PC-9 (cell line): ENCODE results near the gene MOK. TPM values are rescaled to one million over a fixed set of nuclear protein-coding genes. Genes with fewer than 3 reads are reported as not detected.
"Not testable (repeated sequence)": the region's sequence is repeated elsewhere in the genome, so short reads cannot be mapped to it uniquely, and the experiment has no call there.

Experiments used
- BruUV-seq: library from RNA; stranded (reverse); fragments of 400-500 nt; replicated peaks from 2 replicates; lab custom pipeline; 2021; lab: Mats Ljungman, UMichigan
- CTCF ChIA-PET: fragments of 300-600 bp; sonication (Branson Sonifier 250); formaldehyde crosslinking; loops from one replicate; lab custom pipeline; 2022; ENCODE audit warnings: antibody characterized with exemption; lab: Charles Lee
- POLR2A ChIA-PET: fragments of 300-600 bp; sonication (Branson Sonifier 250); formaldehyde crosslinking; loops from one replicate; lab custom pipeline; 2022; ENCODE audit warnings: antibody characterized with exemption; ENCODE audit not compliant: unreplicated experiment; lab: Charles Lee
- DNase-seq, 2 experiments: peaks; one replicate each; pipeline versions ENCODE4 v3.0.0 to v3.0.0-alpha.2; 2015 to 2022; ENCODE audit warnings: mixed read lengths in 1 of 2
- H2AFZ ChIP-seq: fragments of 200-600 bp; sonication (generic); 2 replicates; pipeline ENCODE4 v1.8.1; 2017; ENCODE audit warnings: antibody characterized with exemption
- H3F3A ChIP-seq: fragments of 200-600 bp; sonication (generic); 2 replicates; pipeline ENCODE4 v1.8.1; 2017; ENCODE audit warnings: antibody characterized with exemption, mild to moderate bottlenecking, low read depth; ENCODE audit not compliant: insufficient read depth
- H3K27ac ChIP-seq: fragments of 200-600 bp; sonication (generic); 2 replicates; pipeline ENCODE4 v1.6.1; 2016; ENCODE audit warnings: mixed run types
- H3K27me3 ChIP-seq: fragments of 200-600 bp; sonication (generic); 2 replicates; pipeline ENCODE4 v1.6.1; 2016; ENCODE audit warnings: low read depth, mixed run types; ENCODE audit not compliant: insufficient read depth
- H3K36me3 ChIP-seq: fragments of 200-600 bp; sonication (generic); 2 replicates; pipeline ENCODE4 v1.6.1; 2016; ENCODE audit warnings: low read depth, mixed run types
- H3K4me1 ChIP-seq: fragments of 200-600 bp; sonication (generic); replicated peaks from 2 replicates; pipeline ENCODE4 v1.6.1; 2016; ENCODE audit warnings: mixed run types; ENCODE audit not compliant: insufficient read depth
- H3K4me2 ChIP-seq: fragments of 200-600 bp; sonication (generic); 2 replicates; pipeline ENCODE4 v1.6.1; 2017; ENCODE audit warnings: mixed run types
- H3K4me3 ChIP-seq: fragments of 200-600 bp; sonication (generic); 2 replicates; pipeline ENCODE4 v1.6.1; 2016; ENCODE audit warnings: mixed run types
- H3K79me2 ChIP-seq: fragments of 200-600 bp; sonication (generic); 2 replicates; pipeline ENCODE4 v1.6.1; 2017; ENCODE audit warnings: low read depth, mixed run types
- H3K9me2 ChIP-seq: fragments of 200-600 bp; sonication (generic); 2 replicates; pipeline ENCODE4 v1.8.1; 2017; ENCODE audit warnings: mild to moderate bottlenecking; ENCODE audit not compliant: insufficient read depth
- H3K9me3 ChIP-seq: fragments of 200-600 bp; sonication (generic); 2 replicates; pipeline ENCODE4 v1.8.1; 2016; ENCODE audit warnings: low read depth; ENCODE audit not compliant: insufficient read depth
- H4K20me1 ChIP-seq: fragments of 200-600 bp; sonication (generic); 2 replicates; pipeline ENCODE4 v1.8.1; 2017; ENCODE audit not compliant: insufficient read depth
- EZH2 ChIP-seq: fragments of 200-600 bp; sonication (generic); IDR thresholded peaks from 2 replicates; pipeline ENCODE4 v1.8.0; 2017; ENCODE audit warnings: antibody characterized with exemption, low read depth
- intact Hi-C: fragments of 100-400 bp; cut with micrococcal nuclease; formaldehyde crosslinking; loops from one replicate; pipeline ENCODE4 v1.10.0; 2022; ENCODE audit not compliant: unreplicated experiment
- total RNA-seq: library from RNA; stranded (reverse); gene quantifications from 2 replicates; pipeline ENCODE4 v1.2.3, GENCODE V29; 2021
- TF ChIP-seq, protein P1 (sequence below): fragments of 200-600 bp; sonication (generic); conservative IDR thresholded peaks from 2 replicates; pipeline ENCODE4 v1.6.1; 2017; ENCODE audit warnings: mixed run types, antibody characterized with exemption, mild to moderate bottlenecking, moderate library complexity

MOK gene
- total RNA-seq, 1 experiment from 2014 or later: 74.3 TPM

DNA sequence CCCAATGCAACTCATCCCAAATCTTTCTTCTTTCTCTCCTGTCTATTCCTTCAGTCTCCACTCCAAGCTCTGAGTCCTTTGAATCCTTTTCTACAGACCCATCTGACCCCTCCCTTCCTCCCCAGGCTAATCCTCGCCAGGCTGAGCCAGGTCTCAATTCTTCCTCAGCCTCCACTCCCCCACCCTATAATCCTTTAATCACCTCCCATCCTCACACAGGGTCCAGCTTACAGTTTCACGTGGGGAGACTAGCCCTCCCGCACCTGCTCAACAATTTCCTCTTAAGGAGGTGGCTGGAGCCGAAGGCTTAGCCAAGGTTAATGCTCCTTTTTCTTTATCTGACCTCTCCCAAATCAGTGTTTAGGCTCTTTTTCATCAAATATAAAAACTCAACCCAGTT is 63.8 kb downstream of the MOK start:
- Histone ChIP-seq H3K27me3 (no peaks in the 10 kb centered on the region), H2AFZ (no peak overlapping the region), H3K4me1 (no peaks in the 10 kb centered on the region), H3K9me3 (peaks cover 7% of the 10 kb centered on the region; the same call in 1 of the 2 replicates), H3K36me3 (no peaks in the 10 kb centered on the region), H3K79me2 (no peaks in the 10 kb centered on the region), H3K9me2 (no peaks in the 10 kb centered on the region), H3K27ac (no peak overlapping the region), H4K20me1 (no peaks in the 10 kb centered on the region), H3K4me2 (no peak overlapping the region), H3K4me3 (no peak overlapping the region), H3F3A (no peaks in the 10 kb centered on the region; the same call in 1 of the 2 replicates)
- BruUV-seq: no TSS peak
- ChIA-PET CTCF (no interaction called here), POLR2A (no interaction called here)
- intact Hi-C loops: no loop called here
- TF ChIP-seq, protein P1, sequence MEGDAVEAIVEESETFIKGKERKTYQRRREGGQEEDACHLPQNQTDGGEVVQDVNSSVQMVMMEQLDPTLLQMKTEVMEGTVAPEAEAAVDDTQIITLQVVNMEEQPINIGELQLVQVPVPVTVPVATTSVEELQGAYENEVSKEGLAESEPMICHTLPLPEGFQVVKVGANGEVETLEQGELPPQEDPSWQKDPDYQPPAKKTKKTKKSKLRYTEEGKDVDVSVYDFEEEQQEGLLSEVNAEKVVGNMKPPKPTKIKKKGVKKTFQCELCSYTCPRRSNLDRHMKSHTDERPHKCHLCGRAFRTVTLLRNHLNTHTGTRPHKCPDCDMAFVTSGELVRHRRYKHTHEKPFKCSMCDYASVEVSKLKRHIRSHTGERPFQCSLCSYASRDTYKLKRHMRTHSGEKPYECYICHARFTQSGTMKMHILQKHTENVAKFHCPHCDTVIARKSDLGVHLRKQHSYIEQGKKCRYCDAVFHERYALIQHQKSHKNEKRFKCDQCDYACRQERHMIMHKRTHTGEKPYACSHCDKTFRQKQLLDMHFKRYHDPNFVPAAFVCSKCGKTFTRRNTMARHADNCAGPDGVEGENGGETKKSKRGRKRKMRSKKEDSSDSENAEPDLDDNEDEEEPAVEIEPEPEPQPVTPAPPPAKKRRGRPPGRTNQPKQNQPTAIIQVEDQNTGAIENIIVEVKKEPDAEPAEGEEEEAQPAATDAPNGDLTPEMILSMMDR: no peak
- TF ChIP-seq EZH2: no peak
- no peak for DNase-seq

DNA sequence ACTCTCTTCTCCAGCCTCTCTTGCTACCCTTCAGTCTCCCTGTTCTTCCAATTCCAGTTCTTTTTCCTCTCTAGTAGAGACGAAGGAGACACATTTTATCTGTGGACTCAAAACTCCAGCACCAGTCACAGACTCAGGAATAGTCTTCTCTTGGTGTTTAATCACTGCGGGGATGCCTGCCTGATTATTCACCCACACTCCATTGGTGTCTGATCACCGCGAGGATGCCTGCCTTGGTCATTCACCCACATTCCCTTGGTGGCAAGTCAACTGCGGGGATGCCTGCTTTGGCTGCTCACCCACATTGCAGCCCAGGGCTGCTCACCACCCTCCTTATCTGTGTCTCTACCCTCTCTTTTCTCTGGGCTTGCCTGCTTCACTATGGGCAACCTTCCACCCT is 64.5 kb downstream of the MOK start:
- H3F3A ChIP-seq, H2AFZ ChIP-seq, H3K27ac ChIP-seq, H3K4me3 ChIP-seq, POLR2A ChIA-PET, CTCF ChIA-PET, H3K27me3 ChIP-seq, intact Hi-C loops, BruUV-seq, H3K9me3 ChIP-seq, H4K20me1 ChIP-seq, H3K36me3 ChIP-seq, H3K4me2 ChIP-seq, H3K4me1 ChIP-seq, H3K79me2 ChIP-seq, H3K9me2 ChIP-seq, DNase-seq: not testable (repeated sequence)

DNA sequence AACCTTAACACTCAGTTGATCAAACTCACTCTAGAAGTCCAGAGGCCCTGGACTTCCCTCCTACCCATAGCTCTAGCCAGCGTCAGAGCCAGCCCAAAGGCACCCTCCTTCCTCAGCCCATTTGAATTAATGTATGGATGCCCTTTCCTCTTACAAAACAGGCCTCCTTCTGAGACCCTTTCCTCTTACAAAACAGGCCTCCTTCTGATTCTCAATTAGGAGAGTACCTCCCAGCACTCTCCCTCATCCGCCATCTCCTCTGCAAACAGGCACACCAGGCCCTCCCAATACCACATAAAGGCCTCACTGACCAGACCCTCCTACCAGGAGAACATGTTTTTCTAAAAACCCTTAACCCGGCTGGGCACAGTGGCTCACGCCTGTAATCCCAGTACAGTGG is 65.7 kb downstream of the MOK start:
- no peak overlapping the region for H3K4me2 ChIP-seq
- H4K20me1 ChIP-seq: no peaks in the 10 kb centered on the region
- H3K9me2 ChIP-seq: no peaks in the 10 kb centered on the region
- no peaks in the 10 kb centered on the region; the same call in 1 of the 2 replicates for H3F3A ChIP-seq
- H3K4me3 ChIP-seq: no peak overlapping the region
- CTCF ChIA-PET: no interaction called here
- DNase-seq: no peak
- H2AFZ ChIP-seq: no peak overlapping the region
- TF ChIP-seq, protein P1: no peak
- no peak for TF ChIP-seq EZH2
- H3K4me1 ChIP-seq: peaks cover 4% of the 10 kb centered on the region
- no peaks in the 10 kb centered on the region for H3K79me2 ChIP-seq
- intact Hi-C loops: loop anchor here (10.0 kb wide), 1 partner anchor 534 kb away; no protein-coding TSS in a partner anchor
- POLR2A ChIA-PET: no interaction called here
- H3K27me3 ChIP-seq: no peaks in the 10 kb centered on the region
- H3K9me3 ChIP-seq: peaks cover 7% of the 10 kb centered on the region; the same call in 1 of the 2 replicates
- BruUV-seq: no TSS peak
- H3K36me3 ChIP-seq: no peaks in the 10 kb centered on the region
- H3K27ac ChIP-seq: no peak overlapping the region

DNA sequence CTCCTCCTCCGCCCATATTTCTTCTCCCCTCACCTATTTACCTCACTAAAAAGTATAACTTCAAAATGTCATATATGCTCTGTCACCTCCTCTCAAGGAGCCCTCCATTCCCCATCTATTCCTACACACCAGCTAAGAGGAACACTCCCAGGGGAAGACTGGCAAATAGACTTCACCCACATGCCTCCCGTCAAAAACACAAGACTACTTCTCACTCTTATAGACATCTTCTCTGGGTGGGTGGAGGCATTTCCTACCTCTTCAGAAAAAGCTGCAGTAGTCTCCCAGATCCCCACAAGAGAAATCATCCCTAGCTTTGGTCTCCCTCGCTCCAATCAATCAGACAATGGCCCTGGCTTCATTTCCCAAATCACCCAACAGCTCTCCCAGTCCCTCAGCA is 66.2 kb downstream of the MOK start:
- no peak overlapping the region for H3K4me2 ChIP-seq
- intact Hi-C loops: loop anchor here (10.0 kb wide), 1 partner anchor 534 kb away; no protein-coding TSS in a partner anchor
- no TSS peak for BruUV-seq
- no peaks in the 10 kb centered on the region for H4K20me1 ChIP-seq
- TF ChIP-seq EZH2: no peak
- TF ChIP-seq, protein P1: no peak
- H2AFZ ChIP-seq: no peak overlapping the region
- H3K4me3 ChIP-seq: no peak overlapping the region
- H3K79me2 ChIP-seq: no peaks in the 10 kb centered on the region
- H3K27me3 ChIP-seq: no peaks in the 10 kb centered on the region
- H3K9me2 ChIP-seq: no peaks in the 10 kb centered on the region
- H3K36me3 ChIP-seq: no peaks in the 10 kb centered on the region
- CTCF ChIA-PET: interaction anchor here (0.6 kb wide), 1 partner anchor 535 kb away, joined by 4 read pairs; no protein-coding TSS in a partner anchor
- POLR2A ChIA-PET: interaction anchor here (0.6 kb wide), 1 partner anchor 78 kb away, joined by 17 read pairs; no protein-coding TSS in a partner anchor
- H3K4me1 ChIP-seq: peaks cover 4% of the 10 kb centered on the region
- H3K27ac ChIP-seq: no peak overlapping the region
- H3K9me3 ChIP-seq: peaks cover 4% of the 10 kb centered on the region; the same call in 1 of the 2 replicates
- no peak for DNase-seq
- H3F3A ChIP-seq: no peaks in the 10 kb centered on the region; the same call in 1 of the 2 replicates
